H9 (cell line): ENCODE results near the gene PDE2A. TPM values are rescaled to one million over a fixed set of nuclear protein-coding genes. Genes with fewer than 3 reads are reported as not detected.
A peak's percentile ranks its signal among the peaks of the same experiment; 100 is the strongest.

Experiments used
- DNase-seq: peaks from one replicate; pipeline ENCODE4 v3.0.0-alpha.2; 2017
- H2AFZ ChIP-seq: one replicate; pipeline ENCODE4 v1.6.1; 2013; ENCODE audit warnings: mild to moderate bottlenecking, low read length, control low read depth, moderate library complexity
- H2AK5ac ChIP-seq: 2 replicates; pipeline ENCODE4 v1.6.1; 2013; ENCODE audit warnings: low read length, control low read depth, mixed read lengths; ENCODE audit not compliant: insufficient read length
- H2BK120ac ChIP-seq: one replicate; pipeline ENCODE4 v1.6.1; 2013; ENCODE audit warnings: low read depth, mild to moderate bottlenecking, low read length, control low read depth, inconsistent platforms; ENCODE audit not compliant: poor library complexity, severe bottlenecking
- H2BK12ac ChIP-seq: 2 replicates; pipeline ENCODE4 v1.6.1; 2013; ENCODE audit warnings: low read length, control low read depth, mixed read lengths, low read depth; ENCODE audit not compliant: insufficient read length
- H2BK15ac ChIP-seq: 2 replicates; pipeline ENCODE4 v1.6.1; 2013; ENCODE audit warnings: low read depth, low read length, control low read depth
- H2BK20ac ChIP-seq: one replicate; pipeline ENCODE4 v1.6.1; 2013; ENCODE audit warnings: low read depth, mild to moderate bottlenecking, low read length, control low read depth, inconsistent platforms; ENCODE audit not compliant: poor library complexity, severe bottlenecking
- H2BK5ac ChIP-seq: 2 replicates; pipeline ENCODE4 v1.6.1; 2013; ENCODE audit warnings: low read length, control low read depth, mixed read lengths; ENCODE audit not compliant: insufficient read length
- H3K14ac ChIP-seq: 2 replicates; pipeline ENCODE4 v1.6.1; 2013; ENCODE audit warnings: low read length, control low read depth; ENCODE audit not compliant: insufficient read depth
- H3K18ac ChIP-seq: 2 replicates; pipeline ENCODE4 v1.6.1; 2013; ENCODE audit warnings: low read depth, mild to moderate bottlenecking, mixed read lengths, low read length, control low read depth; ENCODE audit not compliant: insufficient read length
- H3K23ac ChIP-seq: 2 replicates; pipeline ENCODE4 v1.6.1; 2013; ENCODE audit warnings: low read length, control low read depth, mixed read lengths, low read depth; ENCODE audit not compliant: insufficient read length
- H3K23me2 ChIP-seq: 2 replicates; pipeline ENCODE4 v1.6.1; 2013; ENCODE audit warnings: low read depth, mild to moderate bottlenecking, mixed read lengths, low read length, control low read depth; ENCODE audit not compliant: insufficient read length, poor library complexity, severe bottlenecking
- H3K27ac ChIP-seq: 2 replicates; pipeline ENCODE4 v1.5.1; 2013; ENCODE audit warnings: low read length, control low read depth, mixed read lengths, low read depth; ENCODE audit not compliant: insufficient read length
- H3K27me3 ChIP-seq: 2 replicates; pipeline ENCODE4 v1.6.1; 2013; ENCODE audit warnings: low read length, control low read depth, inconsistent platforms; ENCODE audit not compliant: insufficient read depth
- H3K4ac ChIP-seq: 2 replicates; pipeline ENCODE4 v1.6.1; 2013; ENCODE audit warnings: low read depth, mild to moderate bottlenecking, control low read depth, inconsistent platforms, low read length, moderate library complexity
- H3K4me1 ChIP-seq: 2 replicates; pipeline ENCODE4 v1.6.1; 2013; ENCODE audit warnings: low read length, control low read depth, inconsistent platforms; ENCODE audit not compliant: insufficient read depth
- H3K4me2 ChIP-seq: 2 replicates; pipeline ENCODE4 v1.6.1; 2013; ENCODE audit warnings: low read length, control low read depth, mixed read lengths; ENCODE audit not compliant: insufficient read length, insufficient read depth
- H3K56ac ChIP-seq: 2 replicates; pipeline ENCODE4 v1.6.1; 2013; ENCODE audit warnings: low read depth, mild to moderate bottlenecking, mixed read lengths, low read length, control low read depth; ENCODE audit not compliant: insufficient read length
- H3K79me1 ChIP-seq: 2 replicates; pipeline ENCODE4 v1.6.1; 2013; ENCODE audit warnings: low read depth, mild to moderate bottlenecking, moderate library complexity, low read length, control low read depth, inconsistent platforms; ENCODE audit not compliant: insufficient read depth, poor library complexity, severe bottlenecking
- H3K79me2 ChIP-seq: 2 replicates; pipeline ENCODE4 v1.6.1; 2013; ENCODE audit warnings: low read length, control low read depth, inconsistent platforms; ENCODE audit not compliant: insufficient read depth
- H3K9ac ChIP-seq: 2 replicates; pipeline ENCODE4 v1.6.1; 2013; ENCODE audit warnings: low read length, control low read depth, mixed read lengths; ENCODE audit not compliant: insufficient read length; ENCODE audit errors: extremely low read depth
- H3K9me3 ChIP-seq: one replicate; pipeline ENCODE4 v1.6.1; 2013; ENCODE audit warnings: low read depth, low read length, inconsistent platforms; ENCODE audit not compliant: control insufficient read depth
- H3T11ph ChIP-seq: one replicate; pipeline ENCODE4 v1.6.1; 2013; ENCODE audit warnings: mild to moderate bottlenecking, low read length, control low read depth, inconsistent platforms
- H4K20me1 ChIP-seq: one replicate; pipeline ENCODE4 v1.6.1; 2013; ENCODE audit not compliant: control insufficient read depth, insufficient read length, insufficient read depth
- H4K5ac ChIP-seq: 2 replicates; pipeline ENCODE4 v1.6.1; 2013; ENCODE audit warnings: low read depth, mild to moderate bottlenecking, mixed read lengths, low read length, control low read depth; ENCODE audit not compliant: insufficient read length
- H4K8ac ChIP-seq: replicated peaks from 2 replicates; pipeline ENCODE4 v1.6.1; 2013; ENCODE audit warnings: low read length, control low read depth, mixed read lengths, low read depth; ENCODE audit not compliant: insufficient read length
- H4K91ac ChIP-seq: 2 replicates; pipeline ENCODE4 v1.6.1; 2013; ENCODE audit warnings: low read depth, mild to moderate bottlenecking, moderate library complexity, mixed read lengths, low read length, control low read depth; ENCODE audit not compliant: insufficient read length
- H3K27ac Mint-ChIP-seq, 3 experiments: 2 replicates in 2 of 3; 3 replicates in 1 of 3; pipeline ENCODE4 v1.8.0; 2020 to 2021; ENCODE audit warnings: mixed read lengths in 3 of 3, mild to moderate bottlenecking in 1 of 3, moderate library complexity in 1 of 3
- H3K27me3 Mint-ChIP-seq: 2 replicates; pipeline ENCODE4 v1.8.0; 2021; ENCODE audit warnings: low read depth, mild to moderate bottlenecking, moderate library complexity, mixed read lengths
- H3K36me3 Mint-ChIP-seq, 3 experiments: 2 replicates in 2 of 3; 3 replicates in 1 of 3; pipeline ENCODE4 v1.8.0; 2020 to 2021; ENCODE audit warnings: low read depth in 3 of 3, mixed read lengths in 3 of 3; ENCODE audit not compliant: insufficient read depth in 1 of 3
- H3K4me1 Mint-ChIP-seq, 2 experiments: 2 replicates each; pipeline ENCODE4 v1.8.0; 2020; ENCODE audit warnings: mixed read lengths in 2 of 2
- H3K4me3 Mint-ChIP-seq, 2 experiments: 2 replicates in 1 of 2; 3 replicates in 1 of 2; pipeline ENCODE4 v1.8.0; 2020 to 2021; ENCODE audit warnings: mild to moderate bottlenecking in 2 of 2, mixed read lengths in 2 of 2, moderate library complexity in 1 of 2
- H3K9me3 Mint-ChIP-seq, 2 experiments: 2 replicates in 1 of 2; 3 replicates in 1 of 2; pipeline ENCODE4 v1.8.0; 2020; ENCODE audit warnings: mild to moderate bottlenecking in 2 of 2, mixed read lengths in 2 of 2, moderate library complexity in 1 of 2
- WGBS: extraction: QIAGEN DNeasy Blood & Tissue Kit; methylation state at CpG from one replicate; pipeline ENCODE4 v1.1.7; 2013; ENCODE audit warnings: missing lambda C conversion rate, low lambda C conversion rate, mixed read lengths; ENCODE audit not compliant: insufficient read length; ENCODE audit errors: extremely low coverage; 5-methylcytosine and 5-hydroxymethylcytosine counted together
- total RNA-seq: library from RNA; stranded (reverse); gene quantifications from 2 replicates; pipeline ENCODE4 v1.2.1, GENCODE V29; 2021
- TF ChIP-seq, protein P1 (sequence below): fragments of 200-600 bp; sonication (generic); conservative IDR thresholded peaks from 3 replicates; pipeline ENCODE4 v1.8.0; 2021; ENCODE audit warnings: antibody characterized with exemption, mild to moderate bottlenecking

PDE2A gene
- total RNA-seq, 1 experiment from 2014 or later = 3.4 TPM

- H2BK5ac ChIP-seq = no peak overlapping the region
- Mint-ChIP-seq H3K4me1 (peaks cover 20 to 40% of the 10 kb centered on the region in 2 experiments), H3K4me3 (peak overlapping the region in 1 of 2 experiments; percentile 15; a peak in 1 of 5 replicates), H3K27ac (peak overlapping the region in 2 of 3 experiments; percentile 37 to 91; a peak in 4 of 7 replicates), H3K36me3 (peaks cover 24 to 57% (median 47%) of the 10 kb centered on the region in 3 experiments), H3K9me3 (no peaks in the 10 kb centered on the region), H3K27me3 (no peaks in the 10 kb centered on the region)
- H3K9ac ChIP-seq = no peak overlapping the region
- no peak overlapping the region for H3K27ac ChIP-seq
- no peak overlapping the region for H3T11ph ChIP-seq
- H2BK20ac ChIP-seq = no peak overlapping the region
- H4K91ac ChIP-seq = no peak overlapping the region
- no peaks in the 10 kb centered on the region; the same call in 1 of the 2 replicates for H3K4me1 ChIP-seq
- no CpG with 5 or more reads among the region's 3 CpGs for WGBS
- H3K4me2 ChIP-seq = no peak overlapping the region
- H4K8ac ChIP-seq = no peak overlapping the region
- no peak overlapping the region for H2BK12ac ChIP-seq
- TF ChIP-seq, protein P1, sequence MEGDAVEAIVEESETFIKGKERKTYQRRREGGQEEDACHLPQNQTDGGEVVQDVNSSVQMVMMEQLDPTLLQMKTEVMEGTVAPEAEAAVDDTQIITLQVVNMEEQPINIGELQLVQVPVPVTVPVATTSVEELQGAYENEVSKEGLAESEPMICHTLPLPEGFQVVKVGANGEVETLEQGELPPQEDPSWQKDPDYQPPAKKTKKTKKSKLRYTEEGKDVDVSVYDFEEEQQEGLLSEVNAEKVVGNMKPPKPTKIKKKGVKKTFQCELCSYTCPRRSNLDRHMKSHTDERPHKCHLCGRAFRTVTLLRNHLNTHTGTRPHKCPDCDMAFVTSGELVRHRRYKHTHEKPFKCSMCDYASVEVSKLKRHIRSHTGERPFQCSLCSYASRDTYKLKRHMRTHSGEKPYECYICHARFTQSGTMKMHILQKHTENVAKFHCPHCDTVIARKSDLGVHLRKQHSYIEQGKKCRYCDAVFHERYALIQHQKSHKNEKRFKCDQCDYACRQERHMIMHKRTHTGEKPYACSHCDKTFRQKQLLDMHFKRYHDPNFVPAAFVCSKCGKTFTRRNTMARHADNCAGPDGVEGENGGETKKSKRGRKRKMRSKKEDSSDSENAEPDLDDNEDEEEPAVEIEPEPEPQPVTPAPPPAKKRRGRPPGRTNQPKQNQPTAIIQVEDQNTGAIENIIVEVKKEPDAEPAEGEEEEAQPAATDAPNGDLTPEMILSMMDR = no peak
- no peak overlapping the region for H2BK15ac ChIP-seq
- no peak overlapping the region for H3K14ac ChIP-seq
- H4K5ac ChIP-seq = no peak overlapping the region
- no peaks in the 10 kb centered on the region for H3K9me3 ChIP-seq
- no peaks in the 10 kb centered on the region for H3K23me2 ChIP-seq
- no peak overlapping the region for H2BK120ac ChIP-seq
- peaks cover 2% of the 10 kb centered on the region for H4K20me1 ChIP-seq
- no peak for DNase-seq
- H3K56ac ChIP-seq = no peak overlapping the region
- H3K23ac ChIP-seq = no peak overlapping the region
- no peak overlapping the region for H2AFZ ChIP-seq
- no peak overlapping the region for H3K4ac ChIP-seq
- H3K79me1 ChIP-seq = no peaks in the 10 kb centered on the region
- no peak overlapping the region for H2AK5ac ChIP-seq
- no peaks in the 10 kb centered on the region for H3K27me3 ChIP-seq
- H3K18ac ChIP-seq = no peak overlapping the region
- no peaks in the 10 kb centered on the region for H3K79me2 ChIP-seq
Observed at GRCh38 chr11:72700146-72700545, 25.9 kb upstream of the PDE2A start.
